NCI-H510A (cell line): ENCODE measurements around the gene KRT13.
"Not testable (repeated sequence)": the region's sequence is repeated elsewhere in the genome, so short reads cannot be mapped to it uniquely, and the experiment has no call there.

ENCODE experiments used
- DNase-seq: peaks from one replicate; lab custom pipeline; 2025; lab: John Stamatoyannopoulos, UW

Gene KRT13

DNA sequence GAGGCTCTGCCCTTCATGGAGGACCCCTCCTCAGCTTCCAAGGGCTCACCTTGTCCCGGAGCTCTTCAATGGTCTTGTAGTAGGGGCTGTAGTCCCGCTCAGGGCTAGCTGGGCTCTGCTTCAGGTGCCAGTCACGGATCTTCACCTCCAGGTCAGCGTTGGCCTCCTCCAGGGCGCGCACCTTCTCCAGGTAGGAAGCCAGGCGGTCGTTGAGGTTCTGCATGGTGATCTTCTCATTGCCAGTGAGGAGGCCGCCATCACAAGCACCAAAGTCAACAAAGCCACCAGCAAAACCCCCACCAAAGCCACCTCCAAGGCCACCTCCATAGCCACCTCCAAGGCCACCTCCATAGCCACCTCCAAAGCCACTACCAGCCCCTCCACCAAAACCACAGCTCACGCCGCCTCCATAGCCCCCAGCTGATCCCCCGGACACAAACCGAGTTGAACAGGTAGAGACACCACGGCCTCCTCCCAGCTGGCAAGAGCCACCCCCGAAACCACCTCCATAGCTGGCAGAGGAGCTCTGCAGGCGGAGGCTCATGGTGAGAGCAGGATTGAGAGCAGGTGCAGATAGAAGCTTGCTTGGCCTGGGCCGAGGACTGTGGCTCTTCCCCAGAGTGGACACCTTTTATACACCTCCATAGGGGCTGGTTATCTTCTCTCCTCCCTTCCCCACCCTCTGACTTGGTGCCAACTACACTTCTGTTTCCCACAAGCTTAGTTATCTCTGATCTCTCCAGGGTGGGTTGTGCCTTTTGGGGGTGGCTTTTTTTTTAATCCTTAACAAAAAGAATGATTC, at the start of gene KRT13:
Gene KRT13, minus strand, starts transcription at position 606 of the 802 bp plus-strand sequence. Its CDS starts 62 bp downstream, at position 544.
- DNase-seq: no peak

- DNase-seq: no peak
Observed at GRCh38 chr17:41553987-41554680, 48.7 kb upstream of the KRT13 start.

GRCh38 chr17:41553176-41553575, 47.8 kb upstream of the KRT13 start:
- no peak for DNase-seq

DNA sequence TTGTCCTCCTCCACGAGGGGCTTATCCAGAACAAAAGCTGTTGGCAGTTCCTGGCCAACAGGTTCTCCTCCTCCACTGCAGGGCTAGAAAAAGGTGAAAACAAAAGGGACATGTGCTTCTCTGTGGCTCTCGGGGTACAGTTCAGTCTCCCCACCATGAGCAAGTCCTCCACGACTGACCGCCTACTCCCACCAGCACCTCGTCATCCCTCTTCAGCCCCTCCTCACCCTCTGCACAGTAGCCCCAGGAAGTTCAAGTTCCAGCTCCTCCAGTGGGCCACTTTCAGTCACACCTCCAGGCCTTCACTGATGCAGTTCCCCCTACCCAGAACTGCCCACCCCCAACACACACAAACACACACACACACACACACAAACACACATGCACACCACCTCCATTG, 47.0 kb upstream of the KRT13 start:
- no peak for DNase-seq

DNA sequence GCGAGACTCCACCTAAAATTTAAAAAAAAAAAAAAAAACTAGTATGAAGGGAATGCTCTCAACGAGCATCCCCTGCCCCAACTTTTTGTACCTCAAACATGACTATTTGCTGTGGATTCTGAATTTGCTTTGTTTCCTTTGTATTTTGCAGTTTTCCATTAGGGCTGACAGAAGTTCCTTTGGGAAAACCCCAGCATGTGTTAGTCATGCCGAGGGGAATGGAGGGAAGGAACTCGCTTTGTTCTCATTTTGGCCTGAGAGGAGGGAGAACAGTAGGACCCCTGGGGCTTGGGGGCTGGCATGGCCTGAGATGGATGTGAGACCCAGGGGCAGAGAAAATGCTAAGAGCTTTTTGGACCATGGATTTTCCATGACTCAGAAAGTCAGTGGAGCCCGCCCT, 46.0 kb upstream of the KRT13 start:
- DNase-seq: no peak

- no peak for DNase-seq
Observed at GRCh38 chr17:41549596-41550039, 44.2 kb upstream of the KRT13 start.

- DNase-seq: peak; percentile 38
Observed at GRCh38 chr17:41548844-41549595, 43.6 kb upstream of the KRT13 start.

DNA sequence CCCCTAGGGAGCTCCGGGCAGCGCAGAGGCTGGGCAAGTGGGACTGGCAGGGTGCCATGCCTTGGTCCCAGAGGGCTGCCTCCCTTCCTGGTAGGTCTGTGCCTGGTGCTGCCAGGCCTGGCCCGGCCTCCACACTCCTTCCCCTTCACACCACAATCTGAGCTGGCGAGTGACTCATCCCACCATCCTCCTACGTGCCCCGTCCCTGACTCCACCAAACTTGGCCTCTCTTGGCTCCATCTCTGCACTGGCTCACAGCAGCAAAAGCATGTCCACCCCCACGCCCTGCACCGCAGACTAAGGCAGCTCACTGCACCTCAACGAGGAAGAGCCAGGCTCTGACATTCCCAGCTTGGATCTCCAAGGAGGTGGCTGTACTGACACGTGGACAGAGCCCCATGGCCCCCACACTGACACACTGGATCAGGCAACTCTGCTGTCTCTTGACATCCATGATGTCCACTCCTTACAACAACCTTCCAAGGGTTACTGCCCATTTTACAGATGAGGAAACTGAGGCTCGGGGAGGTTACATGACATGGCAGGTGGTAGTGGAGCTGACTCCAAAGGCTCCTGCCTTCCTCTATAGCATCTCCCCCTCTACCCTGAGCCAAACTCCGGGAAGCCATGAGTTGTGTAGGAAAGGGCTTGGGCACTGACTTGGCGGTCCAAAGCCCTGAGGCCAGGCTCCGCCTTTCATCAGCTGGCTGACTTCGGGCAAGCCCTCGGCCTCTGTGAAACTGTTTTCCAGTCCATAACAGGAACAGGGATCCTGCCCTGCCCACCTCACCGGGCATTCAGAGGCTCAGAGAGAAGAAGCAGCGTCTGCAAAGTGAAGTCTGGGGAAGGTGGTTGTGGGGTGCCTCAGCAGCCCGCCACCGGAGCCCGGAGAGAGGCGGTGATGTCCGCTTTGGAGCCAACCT, 42.8 kb upstream of the KRT13 start:
- no peak for DNase-seq

GRCh38 chr17:41547378-41547841, 42.0 kb upstream of the KRT13 start:
- no peak for DNase-seq

DNA sequence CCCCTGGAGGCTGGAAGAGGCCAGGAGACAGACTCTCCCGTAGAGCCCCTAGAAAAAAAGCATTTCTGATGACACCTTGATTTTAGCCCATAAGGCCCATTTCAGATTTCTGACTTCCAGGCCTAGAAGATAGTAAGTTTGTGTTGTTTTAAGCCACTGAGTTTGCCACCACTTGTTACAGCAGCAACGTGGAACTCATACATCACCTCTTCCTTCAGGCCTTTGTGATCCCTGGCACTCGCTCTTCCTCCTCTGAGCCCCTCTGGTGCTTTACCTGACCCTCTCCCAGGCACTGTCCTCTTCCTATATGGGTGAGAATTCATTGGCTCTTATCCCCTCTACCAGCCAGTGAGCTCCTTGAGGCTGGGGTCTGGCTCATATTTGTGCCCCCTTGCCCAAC, 41.4 kb upstream of the KRT13 start:
- DNase-seq: no peak

DNA sequence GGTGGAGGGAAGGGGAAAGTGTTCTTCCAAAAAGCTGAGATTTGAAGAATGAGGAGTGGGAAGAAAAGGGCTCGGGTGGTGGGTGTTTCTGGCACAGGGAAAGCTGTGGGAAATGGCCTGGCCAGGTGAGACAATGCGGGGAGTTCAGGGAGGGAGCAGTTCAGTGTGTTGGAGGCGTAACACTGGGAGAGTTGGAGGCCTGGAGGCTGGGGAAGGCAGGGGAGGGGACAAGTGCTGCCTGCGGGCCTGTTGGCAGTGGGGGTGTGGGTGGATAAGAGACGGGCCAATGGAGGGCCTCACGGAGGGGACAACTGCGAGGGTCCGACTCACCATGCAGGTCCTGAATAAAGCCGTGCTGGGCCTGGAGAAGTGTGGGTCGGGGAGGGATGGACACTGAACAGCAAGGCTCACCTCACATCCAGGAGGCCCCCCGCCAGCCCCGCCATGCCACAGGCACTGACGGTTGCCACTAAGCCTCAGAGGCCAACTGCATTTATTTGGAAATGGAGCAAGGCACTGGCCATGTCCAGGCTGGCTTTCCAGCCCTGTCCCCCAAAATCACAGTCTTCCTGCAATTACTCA, 40.5 kb upstream of the KRT13 start:
- no peak for DNase-seq

GRCh38 chr17:41544935-41545334, 39.5 kb upstream of the KRT13 start:
- no peak for DNase-seq

GRCh38 chr17:41544491-41544892, 39.1 kb upstream of the KRT13 start:
- no peak for DNase-seq

GRCh38 chr17:41542786-41543185, 37.4 kb upstream of the KRT13 start:
- DNase-seq: not testable (repeated sequence)

- DNase-seq: no peak
Observed at GRCh38 chr17:41542357-41542756, 36.9 kb upstream of the KRT13 start.

GRCh38 chr17:41540921-41541625, 35.7 kb upstream of the KRT13 start:
- no peak for DNase-seq

GRCh38 chr17:41539979-41540701, 34.7 kb upstream of the KRT13 start:
- DNase-seq: no peak

GRCh38 chr17:41539071-41539492, 33.7 kb upstream of the KRT13 start:
- no peak for DNase-seq

GRCh38 chr17:41538565-41538991, 33.2 kb upstream of the KRT13 start:
- DNase-seq: no peak

DNA sequence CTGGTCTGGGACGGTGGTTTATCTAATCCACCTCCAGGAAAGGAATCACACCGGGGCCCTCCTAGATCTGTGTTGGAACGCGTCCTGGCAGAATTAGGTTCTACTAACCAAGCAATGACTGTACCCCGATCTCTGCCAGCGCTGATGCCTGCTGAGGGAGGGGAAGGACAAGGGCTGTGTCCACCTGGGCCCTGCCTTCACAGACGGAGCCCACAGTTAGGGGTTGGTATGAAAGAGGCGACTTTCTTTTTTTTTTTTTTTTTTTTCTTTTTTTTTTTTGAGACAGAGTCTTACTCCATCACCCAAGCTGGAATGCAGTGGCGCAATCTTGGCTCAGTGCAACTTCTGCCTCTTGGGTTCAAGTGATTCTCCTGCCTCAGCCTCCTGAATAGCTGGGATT, 32.6 kb upstream of the KRT13 start:
- no peak for DNase-seq
